Smooth muscle cell (in vitro differentiated cells): ENCODE results near the gene ABCB8. TPM values are rescaled to one million over a fixed set of nuclear protein-coding genes. Genes with fewer than 3 reads are reported as not detected.

Experiments used
- DNase-seq: peaks from one replicate; lab custom pipeline; 2025; ENCODE audit not compliant: unreplicated experiment; lab: John Stamatoyannopoulos, UW
- H2AFZ ChIP-seq: fragments of 200-600 bp; sonication (generic); 2 replicates; pipeline ENCODE4 v1.6.0; 2016; ENCODE audit warnings: antibody characterized with exemption, low read depth, mild to moderate bottlenecking
- H3F3A ChIP-seq: fragments of 200-600 bp; sonication (generic); 2 replicates; pipeline ENCODE4 v1.6.0; 2017; ENCODE audit warnings: antibody characterized with exemption, low read depth
- H3K27ac ChIP-seq: fragments of 200-600 bp; sonication (generic); 2 replicates; pipeline ENCODE4 v1.5.1; 2016; ENCODE audit warnings: low read depth, mild to moderate bottlenecking
- H3K27me3 ChIP-seq: fragments of 200-600 bp; sonication (generic); 2 replicates; pipeline ENCODE4 v1.6.1; 2016; ENCODE audit warnings: low read depth, mild to moderate bottlenecking
- H3K36me3 ChIP-seq: fragments of 200-600 bp; sonication (generic); 2 replicates; pipeline ENCODE4 v1.5.1; 2016; ENCODE audit warnings: low read depth
- H3K4me1 ChIP-seq: fragments of 200-600 bp; sonication (generic); 2 replicates; pipeline ENCODE4 v1.5.1; 2016; ENCODE audit warnings: low read depth
- H3K4me2 ChIP-seq: fragments of 200-600 bp; sonication (generic); 2 replicates; pipeline ENCODE4 v1.6.0; 2016; ENCODE audit warnings: mild to moderate bottlenecking
- H3K4me3 ChIP-seq: fragments of 200-600 bp; sonication (generic); 2 replicates; pipeline ENCODE4 v1.5.1; 2016; ENCODE audit warnings: mild to moderate bottlenecking
- H3K79me2 ChIP-seq: fragments of 200-600 bp; sonication (generic); 2 replicates; pipeline ENCODE4 v1.6.0; 2016; ENCODE audit warnings: low read depth, mild to moderate bottlenecking
- H3K9ac ChIP-seq: fragments of 200-600 bp; sonication (generic); 2 replicates; pipeline ENCODE4 v1.6.0; 2016; ENCODE audit warnings: low read depth
- H3K9me3 ChIP-seq: fragments of 200-600 bp; sonication (generic); replicated peaks from 2 replicates; pipeline ENCODE4 v1.5.1; 2016; ENCODE audit warnings: low read depth
- H4K20me1 ChIP-seq: fragments of 200-600 bp; sonication (generic); 2 replicates; pipeline ENCODE4 v1.6.0; 2016; ENCODE audit warnings: low read depth
- CTCF ChIP-seq: fragments of 200-600 bp; sonication (generic); IDR thresholded peaks from 2 replicates; pipeline ENCODE4 v1.5.1; 2017; ENCODE audit warnings: borderline replicate concordance, mild to moderate bottlenecking, antibody characterized with exemption; ENCODE audit not compliant: insufficient read depth, poor library complexity, severe bottlenecking
- WGBS: methylation state at CpG from one replicate; pipeline ENCODE4 v1.1.7; 2016; ENCODE audit warnings: low lambda C conversion rate; 5-methylcytosine and 5-hydroxymethylcytosine counted together
- polyA plus RNA-seq: library from polyadenylated mRNA; unstranded; fragments of >200 nt; fragmentation: Nextera tagmentation; extraction: Ambion mirVana; gene quantifications from 2 replicates; pipeline ENCODE4 v1.2.1, GENCODE V29; 2016
- total RNA-seq: library from RNA; depleted of rRNA; stranded (reverse); fragments of >200 nt; gene quantifications from 2 replicates; pipeline ENCODE4 v1.2.3, GENCODE V29; 2014

Gene ABCB8
- total RNA-seq (17.3 and 23.4 TPM in 2 replicates), polyA plus RNA-seq (24.2 and 27.0 TPM in 2 replicates)

- DNase-seq, result peak; percentile 96
- Histone ChIP-seq H2AFZ (peak within 1 kb of the TSS; percentile 26), H3K4me2 (peak within 1 kb of the TSS; percentile 88), H3K9ac (peak within 1 kb of the TSS; percentile 69), H3K4me1 (peaks cover 19% of the 10 kb centered on the region), H3K27me3 (no peaks in the 10 kb centered on the region), H3K27ac (peak within 1 kb of the TSS; percentile 86), H3K36me3 (no peaks in the 10 kb centered on the region), H3K9me3 (no peaks in the 10 kb centered on the region), H4K20me1 (no peaks in the 10 kb centered on the region), H3K79me2 (peaks cover 22% of the 10 kb centered on the region), H3F3A (no peaks in the 10 kb centered on the region), H3K4me3 (peak within 1 kb of the TSS; percentile 61)
- TF ChIP-seq CTCF, result peak; percentile 35
- WGBS, result 1% methylated on average over 50 of the region's 53 CpGs
These were observed at the start of gene ABCB8 for GRCh38 chr7:151028131-151028947. TSS of gene ABCB8 (plus strand) at chr7:151028450. CDS start at chr7:151028516, 66 bp downstream.

- Histone ChIP-seq H4K20me1 (no peaks in the 10 kb centered on the region), H3K27ac (no peak overlapping the region), H3K4me2 (peak overlapping the region; percentile 95), H3K36me3 (no peaks in the 10 kb centered on the region), H3K79me2 (no peaks in the 10 kb centered on the region), H3K9ac (no peak overlapping the region), H3K27me3 (peaks cover 23% of the 10 kb centered on the region), H3K9me3 (no peaks in the 10 kb centered on the region), H3F3A (peaks cover 10% of the 10 kb centered on the region), H3K4me1 (peaks cover 32% of the 10 kb centered on the region), H3K4me3 (no peak overlapping the region), H2AFZ (no peak overlapping the region)
- no peak for DNase-seq
- TF ChIP-seq CTCF, result no peak
- WGBS, result 55% methylated on average over 7 of the region's 7 CpGs
These were observed 48.4 kb upstream of the ABCB8 start for GRCh38 chr7:150979713-150980390.

- no peak overlapping the region for H3K4me3 ChIP-seq
- no peak overlapping the region for H3K4me2 ChIP-seq
- H3K36me3 ChIP-seq, result no peaks in the 10 kb centered on the region
- no peaks in the 10 kb centered on the region for H3K9me3 ChIP-seq
- H3K9ac ChIP-seq, result no peak overlapping the region
- WGBS, result 50% methylated on average over 2 of the region's 2 CpGs
- no peak overlapping the region for H3K27ac ChIP-seq
- H2AFZ ChIP-seq, result no peak overlapping the region
- H3K79me2 ChIP-seq, result no peaks in the 10 kb centered on the region
- peaks cover 8% of the 10 kb centered on the region for H3F3A ChIP-seq
- TF ChIP-seq CTCF, result no peak
- no peak for DNase-seq
- H4K20me1 ChIP-seq, result no peaks in the 10 kb centered on the region
- H3K27me3 ChIP-seq, result peaks cover 18% of the 10 kb centered on the region
- H3K4me1 ChIP-seq, result peaks cover 26% of the 10 kb centered on the region
These were observed 47.6 kb upstream of the ABCB8 start for GRCh38 chr7:150980663-150981062.
